Mesenchymal stem cell (in vitro differentiated cells and primary cell): ENCODE measurements around the gene UBE2U.
A peak's percentile ranks its signal among the peaks of the same experiment; 100 is the strongest.

ENCODE experiments used
- DNase-seq: peaks from one replicate; pipeline ENCODE4 v3.0.0-alpha.2; 2013
- H2AFZ ChIP-seq: one replicate; pipeline ENCODE4 v1.6.1; 2013; ENCODE audit warnings: low read depth, mild to moderate bottlenecking, control low read depth, inconsistent platforms, low read length, moderate library complexity
- H2AK5ac ChIP-seq: 2 replicates; pipeline ENCODE4 v1.6.1; 2013; ENCODE audit warnings: low read length, moderate library complexity, mild to moderate bottlenecking, inconsistent platforms; ENCODE audit not compliant: severe bottlenecking
- H2BK120ac ChIP-seq: one replicate; pipeline ENCODE4 v1.6.1; 2013; ENCODE audit warnings: low read depth, mild to moderate bottlenecking, inconsistent platforms, low read length, moderate library complexity
- H2BK12ac ChIP-seq, 2 experiments: one replicate each; pipeline ENCODE4 v1.6.1; 2013; ENCODE audit warnings: inconsistent platforms in 2 of 2, low read length in 2 of 2, mild to moderate bottlenecking in 2 of 2, moderate library complexity in 2 of 2, control low read depth in 1 of 2
- H2BK15ac ChIP-seq: one replicate; pipeline ENCODE4 v1.6.1; 2013; ENCODE audit warnings: mild to moderate bottlenecking, low read depth, inconsistent platforms; ENCODE audit not compliant: poor library complexity, severe bottlenecking
- H2BK5ac ChIP-seq: 2 replicates; pipeline ENCODE4 v1.6.1; 2013; ENCODE audit warnings: low read depth, mild to moderate bottlenecking, low read length, control low read depth, inconsistent platforms; ENCODE audit not compliant: poor library complexity, severe bottlenecking
- H3K14ac ChIP-seq, 2 experiments: one replicate each; pipeline ENCODE4 v1.6.1; 2013; ENCODE audit warnings: inconsistent platforms in 2 of 2, low read length in 2 of 2, control low read depth in 1 of 2, mild to moderate bottlenecking in 1 of 2, moderate library complexity in 1 of 2
- H3K18ac ChIP-seq, 2 experiments: one replicate each; pipeline ENCODE4 v1.6.1; 2013; ENCODE audit warnings: inconsistent platforms in 2 of 2, low read length in 2 of 2, control low read depth in 1 of 2, low read depth in 1 of 2, mild to moderate bottlenecking in 1 of 2
- H3K23ac ChIP-seq, 2 experiments: one replicate each; pipeline ENCODE4 v1.6.1; 2013; ENCODE audit warnings: inconsistent platforms in 2 of 2, low read length in 2 of 2, mild to moderate bottlenecking in 2 of 2, moderate library complexity in 2 of 2, control low read depth in 1 of 2
- H3K27ac ChIP-seq: 2 replicates; pipeline ENCODE4 v1.5.1; 2013; ENCODE audit warnings: mild to moderate bottlenecking, moderate library complexity, low read length, control low read depth, inconsistent platforms; ENCODE audit not compliant: poor library complexity, severe bottlenecking
- H3K27me3 ChIP-seq, 2 experiments: 2 replicates each; pipeline versions ENCODE4 v1.6.1 to v1.7.0; 2013; ENCODE audit warnings: low read length in 2 of 2, mild to moderate bottlenecking in 2 of 2, moderate library complexity in 2 of 2, control low read depth in 1 of 2, inconsistent platforms in 1 of 2; ENCODE audit not compliant: control insufficient read depth in 1 of 2, insufficient read depth in 1 of 2
- H3K36me3 ChIP-seq, 2 experiments: 2 replicates each; pipeline versions ENCODE4 v1.6.1 to v1.7.0; 2013; ENCODE audit warnings: low read length in 2 of 2, control low read depth in 1 of 2, inconsistent platforms in 1 of 2, low read depth in 1 of 2, mild to moderate bottlenecking in 1 of 2; ENCODE audit not compliant: insufficient read depth in 2 of 2, control insufficient read depth in 1 of 2
- H3K4ac ChIP-seq, 2 experiments: one replicate each; pipeline ENCODE4 v1.6.1; 2013; ENCODE audit warnings: inconsistent platforms in 2 of 2, low read length in 2 of 2, mild to moderate bottlenecking in 2 of 2, moderate library complexity in 2 of 2, control low read depth in 1 of 2, low read depth in 1 of 2
- H3K4me1 ChIP-seq: 2 replicates; pipeline ENCODE4 v1.6.1; 2013; ENCODE audit warnings: low read depth, low read length, control low read depth; ENCODE audit not compliant: control insufficient read depth, insufficient read depth
- H3K4me2 ChIP-seq: 2 replicates; pipeline ENCODE4 v1.6.1; 2013; ENCODE audit warnings: low read length, mild to moderate bottlenecking, inconsistent platforms; ENCODE audit not compliant: poor library complexity, severe bottlenecking
- H3K4me3 ChIP-seq, 2 experiments: 2 replicates each; pipeline versions ENCODE4 v1.5.1 to v1.7.0; 2013; ENCODE audit warnings: low read length in 2 of 2, mild to moderate bottlenecking in 2 of 2, control low read depth in 1 of 2, low read depth in 1 of 2; ENCODE audit not compliant: insufficient read depth in 1 of 2
- H3K79me1 ChIP-seq: replicated peaks from 2 replicates; pipeline ENCODE4 v1.6.1; 2013; ENCODE audit warnings: mild to moderate bottlenecking, control low read depth, low read length, inconsistent platforms; ENCODE audit not compliant: poor library complexity, severe bottlenecking
- H3K9ac ChIP-seq: 2 replicates; pipeline ENCODE4 v1.7.0; 2013; ENCODE audit warnings: mild to moderate bottlenecking, low read length, moderate library complexity
- H3K9me3 ChIP-seq: 2 replicates; pipeline ENCODE4 v1.7.0; 2013; ENCODE audit warnings: mild to moderate bottlenecking, low read length; ENCODE audit not compliant: control insufficient read depth
- H4K8ac ChIP-seq: one replicate; pipeline ENCODE4 v1.6.1; 2013; ENCODE audit warnings: inconsistent platforms, mild to moderate bottlenecking, low read length, moderate library complexity
- H4K91ac ChIP-seq: one replicate; pipeline ENCODE4 v1.6.1; 2013; ENCODE audit warnings: mild to moderate bottlenecking, low read length, inconsistent platforms
- WGBS: methylation state at CpG from one replicate; pipeline ENCODE4 v1.1.7; 2013; ENCODE audit warnings: mixed read lengths; 5-methylcytosine and 5-hydroxymethylcytosine counted together

The UBE2U gene

DNA sequence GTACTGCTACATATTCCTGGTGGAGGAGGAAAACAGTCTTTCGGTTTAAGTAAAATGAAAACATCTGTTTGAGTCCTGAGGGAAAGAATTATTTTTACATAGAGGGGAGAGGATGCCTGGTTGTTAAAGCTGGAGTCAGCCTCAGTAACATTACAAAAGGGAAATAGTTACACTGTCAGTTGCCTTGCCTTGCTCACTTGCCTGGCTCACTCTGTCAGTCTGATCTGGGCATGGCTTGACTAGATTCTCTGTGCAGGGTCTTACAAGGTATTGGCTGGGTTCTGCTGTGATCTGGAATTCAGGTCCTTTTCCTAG is 8.4 kb upstream of the UBE2U start:
- Histone ChIP-seq H3K14ac (no peak overlapping the region), H3K4ac (no peak overlapping the region), H3K27ac (no peak overlapping the region), H2BK120ac (no peak overlapping the region), H2BK12ac (no peak overlapping the region), H3K27me3 (no peaks in the 10 kb centered on the region), H3K4me2 (no peak overlapping the region), H2AK5ac (no peak overlapping the region), H3K9me3 (no peaks in the 10 kb centered on the region), H2BK15ac (no peak overlapping the region), H3K4me1 (no peaks in the 10 kb centered on the region), H2BK5ac (no peak overlapping the region), H3K23ac (no peak overlapping the region), H3K79me1 (no peaks in the 10 kb centered on the region), H3K4me3 (peak overlapping the region in 1 of 2 experiments; percentile 55), H4K8ac (no peak overlapping the region), H3K18ac (no peak overlapping the region), H3K9ac (peak overlapping the region; percentile 71), H2AFZ (no peak overlapping the region), H4K91ac (no peak overlapping the region), H3K36me3 (no peaks in the 10 kb centered on the region)
- no peak for DNase-seq
- WGBS, result 96% methylated on average over 1 of the region's 1 CpG

DNA sequence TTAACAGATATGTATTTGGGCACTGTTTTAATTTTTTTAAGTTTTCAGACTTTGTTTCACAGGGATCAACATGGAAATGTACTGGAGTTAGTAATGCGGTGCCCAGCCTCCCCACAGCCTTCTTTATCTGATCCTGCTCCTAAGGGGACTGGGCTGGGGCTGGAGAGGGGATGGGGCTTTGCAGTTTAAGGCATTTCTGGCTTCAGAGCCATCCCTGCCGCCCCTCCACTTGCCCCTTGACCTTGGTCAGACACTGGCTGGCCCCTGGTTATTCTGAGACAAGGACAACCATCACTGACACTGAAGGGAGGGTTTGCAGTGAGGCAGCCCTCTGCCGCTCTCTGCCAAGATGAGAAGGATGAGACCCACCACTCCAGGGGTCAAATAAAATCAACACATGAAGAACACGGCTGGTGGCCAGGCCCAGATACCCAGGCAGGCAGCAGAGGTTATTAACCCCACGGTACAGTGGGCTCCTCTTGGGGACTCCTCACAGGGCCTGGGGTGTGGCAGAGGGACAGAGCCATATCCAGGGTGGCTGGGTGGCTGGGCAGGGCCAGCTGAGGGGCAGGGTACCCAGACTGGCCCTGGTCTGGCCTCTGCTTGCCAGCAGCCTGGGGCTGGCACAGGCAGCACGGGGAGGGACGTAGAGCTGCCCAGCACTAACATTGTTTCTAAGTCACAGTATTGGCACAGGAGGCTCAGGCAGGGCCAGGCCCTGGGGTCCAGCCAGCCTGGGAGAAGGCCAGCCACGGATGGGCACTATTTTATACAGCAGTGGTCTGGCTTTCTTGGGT is 7.2 kb upstream of the UBE2U start:
- no peak overlapping the region for H2AK5ac ChIP-seq
- H4K8ac ChIP-seq, result peak overlapping the region; percentile 39
- no peak overlapping the region for H4K91ac ChIP-seq
- H2BK120ac ChIP-seq, result no peak overlapping the region
- no peak overlapping the region for H2BK15ac ChIP-seq
- H2BK5ac ChIP-seq, result no peak overlapping the region
- H3K18ac ChIP-seq, result peak overlapping the region in 1 of 2 experiments; percentile 37
- H3K9ac ChIP-seq, result no peak overlapping the region
- H3K79me1 ChIP-seq, result no peaks in the 10 kb centered on the region
- no peak overlapping the region for H3K27ac ChIP-seq
- no peaks in the 10 kb centered on the region for H3K4me1 ChIP-seq
- H2BK12ac ChIP-seq, result peak overlapping the region in 1 of 2 experiments; percentile 10
- no peak for DNase-seq
- 59% methylated on average over 7 of the region's 8 CpGs for WGBS
- H3K27me3 ChIP-seq, result no peaks in the 10 kb centered on the region
- H3K9me3 ChIP-seq, result no peaks in the 10 kb centered on the region
- H3K36me3 ChIP-seq, result no peaks in the 10 kb centered on the region
- peak overlapping the region in 1 of 2 experiments; percentile 62 for H3K14ac ChIP-seq
- H2AFZ ChIP-seq, result no peak overlapping the region
- H3K23ac ChIP-seq, result no peak overlapping the region
- peak overlapping the region in 1 of 2 experiments; percentile 16 for H3K4me3 ChIP-seq
- no peak overlapping the region for H3K4me2 ChIP-seq
- H3K4ac ChIP-seq, result peak overlapping the region in 1 of 2 experiments; percentile 9

DNA sequence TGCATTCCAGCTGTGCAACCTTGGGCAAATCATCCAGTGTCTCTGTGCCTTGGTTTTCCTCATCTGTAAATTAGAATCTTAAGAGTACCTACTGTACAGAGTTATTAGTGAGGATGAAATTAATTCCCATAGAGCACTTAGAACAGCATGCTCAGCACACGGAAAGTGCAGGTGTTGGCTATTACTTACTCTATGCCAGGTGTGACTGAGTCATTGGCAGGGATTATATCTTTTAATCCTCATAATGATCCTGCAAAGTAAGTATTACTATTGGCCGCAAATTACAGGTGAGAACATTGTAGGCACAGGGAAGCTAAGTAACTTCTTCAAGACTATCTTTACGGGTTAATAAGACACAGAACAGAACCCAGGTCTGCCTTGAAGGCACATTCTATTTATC is 6.3 kb upstream of the UBE2U start:
- no peak overlapping the region for H2BK15ac ChIP-seq
- 100% methylated on average over 2 of the region's 3 CpGs for WGBS
- H3K27ac ChIP-seq, result no peak overlapping the region
- no peaks in the 10 kb centered on the region for H3K4me1 ChIP-seq
- no peak overlapping the region for H4K8ac ChIP-seq
- H3K36me3 ChIP-seq, result no peaks in the 10 kb centered on the region
- H3K4me3 ChIP-seq, result no peak overlapping the region
- H3K79me1 ChIP-seq, result no peaks in the 10 kb centered on the region
- no peak for DNase-seq
- no peak overlapping the region for H3K9ac ChIP-seq
- no peak overlapping the region for H3K4me2 ChIP-seq
- H3K27me3 ChIP-seq, result no peaks in the 10 kb centered on the region
- H2BK5ac ChIP-seq, result no peak overlapping the region
- no peak overlapping the region for H2BK12ac ChIP-seq
- no peak overlapping the region for H3K23ac ChIP-seq
- H3K4ac ChIP-seq, result no peak overlapping the region
- no peak overlapping the region for H2AFZ ChIP-seq
- no peak overlapping the region for H3K14ac ChIP-seq
- H3K9me3 ChIP-seq, result no peaks in the 10 kb centered on the region
- no peak overlapping the region for H2BK120ac ChIP-seq
- H3K18ac ChIP-seq, result no peak overlapping the region
- H4K91ac ChIP-seq, result no peak overlapping the region
- no peak overlapping the region for H2AK5ac ChIP-seq

DNA sequence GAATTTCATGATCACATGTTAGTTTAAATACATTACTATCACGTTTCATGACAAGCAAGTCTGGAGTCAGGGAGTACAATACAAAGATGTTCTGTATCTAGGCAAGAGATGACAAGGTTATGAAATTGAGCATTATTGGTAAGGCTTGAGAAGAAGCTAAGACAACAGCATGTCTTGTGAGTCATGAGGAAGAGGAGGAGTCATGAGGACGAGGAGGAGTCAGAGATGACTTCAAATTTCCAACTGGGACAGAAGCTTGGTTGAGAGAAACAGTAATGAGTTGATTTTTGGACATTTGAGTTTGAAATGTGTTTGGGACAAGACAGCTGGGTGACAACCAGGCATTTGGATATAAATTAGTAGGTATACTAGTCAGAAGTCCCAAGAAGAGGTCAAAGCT is 4.3 kb upstream of the UBE2U start:
- no peak overlapping the region for H3K9ac ChIP-seq
- no peak overlapping the region for H4K91ac ChIP-seq
- H2BK15ac ChIP-seq, result no peak overlapping the region
- WGBS, result 100% methylated on average over 1 of the region's 2 CpGs
- no peak overlapping the region for H2BK12ac ChIP-seq
- no peaks in the 10 kb centered on the region for H3K4me1 ChIP-seq
- H3K4me3 ChIP-seq, result no peak overlapping the region
- no peak overlapping the region for H2AK5ac ChIP-seq
- H3K9me3 ChIP-seq, result no peaks in the 10 kb centered on the region
- H3K14ac ChIP-seq, result no peak overlapping the region
- H2BK120ac ChIP-seq, result no peak overlapping the region
- H3K27ac ChIP-seq, result no peak overlapping the region
- no peak for DNase-seq
- no peaks in the 10 kb centered on the region for H3K27me3 ChIP-seq
- no peak overlapping the region for H4K8ac ChIP-seq
- H3K18ac ChIP-seq, result no peak overlapping the region
- no peak overlapping the region for H3K23ac ChIP-seq
- H3K4me2 ChIP-seq, result no peak overlapping the region
- no peak overlapping the region for H2BK5ac ChIP-seq
- no peak overlapping the region for H3K4ac ChIP-seq
- no peaks in the 10 kb centered on the region for H3K79me1 ChIP-seq
- no peak overlapping the region for H2AFZ ChIP-seq
- H3K36me3 ChIP-seq, result no peaks in the 10 kb centered on the region
